ENCODE data around the gene NPTX2.

DNA sequence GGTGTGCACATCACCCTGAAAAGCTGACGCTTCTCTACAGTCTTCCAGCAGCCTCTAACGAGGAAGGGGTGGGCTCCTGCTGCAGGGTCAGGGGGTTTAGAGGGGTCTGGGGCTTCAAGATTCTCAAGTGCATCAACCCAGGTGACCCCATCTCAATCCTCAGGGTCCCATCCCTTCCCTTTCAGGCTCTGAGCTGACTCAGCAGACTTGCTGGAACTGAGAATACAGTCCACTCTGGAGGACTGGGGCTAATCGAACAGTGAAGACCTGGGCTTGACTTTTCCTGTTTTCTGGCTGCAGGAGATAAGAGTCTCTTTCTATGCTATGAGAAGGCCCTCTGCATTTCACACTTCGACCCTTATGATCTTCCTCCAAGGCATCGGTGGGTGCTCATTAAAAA, 22.3 kb upstream of the NPTX2 start:
- TF ChIP-seq, protein P1, sequence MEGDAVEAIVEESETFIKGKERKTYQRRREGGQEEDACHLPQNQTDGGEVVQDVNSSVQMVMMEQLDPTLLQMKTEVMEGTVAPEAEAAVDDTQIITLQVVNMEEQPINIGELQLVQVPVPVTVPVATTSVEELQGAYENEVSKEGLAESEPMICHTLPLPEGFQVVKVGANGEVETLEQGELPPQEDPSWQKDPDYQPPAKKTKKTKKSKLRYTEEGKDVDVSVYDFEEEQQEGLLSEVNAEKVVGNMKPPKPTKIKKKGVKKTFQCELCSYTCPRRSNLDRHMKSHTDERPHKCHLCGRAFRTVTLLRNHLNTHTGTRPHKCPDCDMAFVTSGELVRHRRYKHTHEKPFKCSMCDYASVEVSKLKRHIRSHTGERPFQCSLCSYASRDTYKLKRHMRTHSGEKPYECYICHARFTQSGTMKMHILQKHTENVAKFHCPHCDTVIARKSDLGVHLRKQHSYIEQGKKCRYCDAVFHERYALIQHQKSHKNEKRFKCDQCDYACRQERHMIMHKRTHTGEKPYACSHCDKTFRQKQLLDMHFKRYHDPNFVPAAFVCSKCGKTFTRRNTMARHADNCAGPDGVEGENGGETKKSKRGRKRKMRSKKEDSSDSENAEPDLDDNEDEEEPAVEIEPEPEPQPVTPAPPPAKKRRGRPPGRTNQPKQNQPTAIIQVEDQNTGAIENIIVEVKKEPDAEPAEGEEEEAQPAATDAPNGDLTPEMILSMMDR (conservative IDR thresholded peaks at IDR 0.05; ENCODE audit: low read length), result no peak
- no peak for TF ChIP-seq EZH2phosphoT487 (IDR thresholded peaks at IDR 0.05; ENCODE audit: borderline replicate concordance, low read depth, low read length)

Data from OCI-LY7 (cell line).